ENCODE data around the gene ARHGAP5.

Gene ARHGAP5, protein sequence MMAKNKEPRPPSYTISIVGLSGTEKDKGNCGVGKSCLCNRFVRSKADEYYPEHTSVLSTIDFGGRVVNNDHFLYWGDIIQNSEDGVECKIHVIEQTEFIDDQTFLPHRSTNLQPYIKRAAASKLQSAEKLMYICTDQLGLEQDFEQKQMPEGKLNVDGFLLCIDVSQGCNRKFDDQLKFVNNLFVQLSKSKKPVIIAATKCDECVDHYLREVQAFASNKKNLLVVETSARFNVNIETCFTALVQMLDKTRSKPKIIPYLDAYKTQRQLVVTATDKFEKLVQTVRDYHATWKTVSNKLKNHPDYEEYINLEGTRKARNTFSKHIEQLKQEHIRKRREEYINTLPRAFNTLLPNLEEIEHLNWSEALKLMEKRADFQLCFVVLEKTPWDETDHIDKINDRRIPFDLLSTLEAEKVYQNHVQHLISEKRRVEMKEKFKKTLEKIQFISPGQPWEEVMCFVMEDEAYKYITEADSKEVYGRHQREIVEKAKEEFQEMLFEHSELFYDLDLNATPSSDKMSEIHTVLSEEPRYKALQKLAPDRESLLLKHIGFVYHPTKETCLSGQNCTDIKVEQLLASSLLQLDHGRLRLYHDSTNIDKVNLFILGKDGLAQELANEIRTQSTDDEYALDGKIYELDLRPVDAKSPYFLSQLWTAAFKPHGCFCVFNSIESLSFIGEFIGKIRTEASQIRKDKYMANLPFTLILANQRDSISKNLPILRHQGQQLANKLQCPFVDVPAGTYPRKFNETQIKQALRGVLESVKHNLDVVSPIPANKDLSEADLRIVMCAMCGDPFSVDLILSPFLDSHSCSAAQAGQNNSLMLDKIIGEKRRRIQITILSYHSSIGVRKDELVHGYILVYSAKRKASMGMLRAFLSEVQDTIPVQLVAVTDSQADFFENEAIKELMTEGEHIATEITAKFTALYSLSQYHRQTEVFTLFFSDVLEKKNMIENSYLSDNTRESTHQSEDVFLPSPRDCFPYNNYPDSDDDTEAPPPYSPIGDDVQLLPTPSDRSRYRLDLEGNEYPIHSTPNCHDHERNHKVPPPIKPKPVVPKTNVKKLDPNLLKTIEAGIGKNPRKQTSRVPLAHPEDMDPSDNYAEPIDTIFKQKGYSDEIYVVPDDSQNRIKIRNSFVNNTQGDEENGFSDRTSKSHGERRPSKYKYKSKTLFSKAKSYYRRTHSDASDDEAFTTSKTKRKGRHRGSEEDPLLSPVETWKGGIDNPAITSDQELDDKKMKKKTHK (N-terminal part only)

DNA sequence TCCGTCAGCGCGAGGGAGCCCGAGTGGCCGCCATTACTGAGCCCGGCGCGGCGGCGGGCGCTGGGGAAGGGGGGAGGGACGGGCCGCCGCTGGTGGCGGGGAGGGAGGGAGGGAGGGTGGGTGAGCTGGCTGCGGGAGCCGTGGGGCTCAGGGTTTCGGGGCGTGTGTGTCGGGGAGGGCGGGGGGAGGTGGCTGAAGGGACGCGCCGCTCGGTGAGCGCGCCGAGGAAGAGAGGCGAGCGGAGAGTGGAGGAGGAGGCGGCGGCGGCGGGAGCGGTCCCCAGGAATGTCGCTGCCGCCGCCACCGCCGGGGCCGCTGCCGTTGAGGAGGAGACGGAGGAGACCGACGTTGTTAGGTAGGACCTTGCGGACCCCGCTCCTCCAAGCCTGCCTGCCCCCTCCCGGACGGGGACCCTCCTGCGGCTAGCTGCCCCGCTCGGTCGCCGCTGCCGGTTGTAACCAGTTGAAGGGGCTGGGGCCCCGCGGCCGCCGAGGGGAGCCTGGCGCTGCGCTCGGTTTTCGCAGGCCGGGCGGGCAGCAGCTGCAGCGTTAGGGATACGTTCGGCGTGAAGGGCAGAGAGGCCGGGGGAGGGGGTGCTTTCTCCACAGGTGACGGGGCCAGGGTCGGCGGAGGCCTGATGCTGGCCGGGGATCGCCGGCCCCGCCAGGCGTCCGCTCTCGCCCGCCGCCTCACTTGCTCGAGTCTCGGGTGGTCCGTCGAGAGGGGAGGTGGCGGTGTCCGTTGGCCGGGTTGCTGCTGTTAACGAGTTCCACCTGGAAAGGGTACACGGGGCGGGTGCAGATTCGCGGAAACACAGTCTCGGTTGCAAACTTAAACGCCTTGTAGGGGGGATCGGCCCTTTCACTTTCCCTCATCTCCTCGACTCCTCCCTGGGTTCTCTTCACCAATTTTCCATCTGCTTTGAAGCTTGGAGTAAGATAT is at the start of gene ARHGAP5:
Gene ARHGAP5 (plus strand): TSS at position 224 of the 942 bp plus-strand sequence. CDS start 13,366 bp downstream, outside the sequence.
- peak; percentile 78 for DNase-seq

DNA sequence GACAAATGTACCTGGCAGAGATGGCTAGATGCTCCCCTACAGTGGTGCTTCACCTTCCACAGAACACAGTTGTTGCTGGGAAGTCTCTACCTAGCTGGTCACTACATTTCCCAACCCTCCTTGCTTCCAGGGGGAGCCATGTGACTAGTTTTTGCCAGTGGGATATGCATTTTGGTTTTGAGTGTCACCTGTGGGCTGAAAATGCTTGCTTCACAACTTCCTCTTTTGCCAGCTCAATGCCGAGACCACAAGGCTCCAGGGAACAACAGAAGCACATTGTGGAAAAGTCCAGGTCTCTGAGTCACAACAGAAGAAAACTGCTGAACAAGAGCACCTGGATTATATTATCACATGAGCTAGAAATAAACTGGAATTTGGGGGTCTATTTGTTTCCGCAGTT is 48.5 kb upstream of the ARHGAP5 start:
- DNase-seq: no peak

DNA sequence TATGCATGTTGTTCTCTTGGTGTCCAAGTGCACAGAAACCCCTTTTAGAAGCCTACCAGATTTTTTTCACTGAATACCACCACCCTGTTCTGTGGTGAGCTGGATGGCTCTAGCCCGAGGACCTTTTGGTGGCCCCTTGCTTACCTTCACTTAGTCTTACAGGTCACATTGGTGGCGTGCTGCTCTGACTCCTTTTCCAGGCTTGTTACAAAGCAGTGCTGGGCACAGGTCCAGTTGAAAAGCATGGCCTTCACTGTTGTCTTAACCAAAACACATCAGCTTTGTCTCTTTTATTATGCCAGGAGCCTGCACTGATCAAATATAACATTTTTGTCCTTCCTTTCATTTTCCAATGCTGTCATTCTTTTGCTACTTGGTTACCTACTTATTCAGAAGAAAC is 43.6 kb upstream of the ARHGAP5 start:
- DNase-seq: no peak

DNA sequence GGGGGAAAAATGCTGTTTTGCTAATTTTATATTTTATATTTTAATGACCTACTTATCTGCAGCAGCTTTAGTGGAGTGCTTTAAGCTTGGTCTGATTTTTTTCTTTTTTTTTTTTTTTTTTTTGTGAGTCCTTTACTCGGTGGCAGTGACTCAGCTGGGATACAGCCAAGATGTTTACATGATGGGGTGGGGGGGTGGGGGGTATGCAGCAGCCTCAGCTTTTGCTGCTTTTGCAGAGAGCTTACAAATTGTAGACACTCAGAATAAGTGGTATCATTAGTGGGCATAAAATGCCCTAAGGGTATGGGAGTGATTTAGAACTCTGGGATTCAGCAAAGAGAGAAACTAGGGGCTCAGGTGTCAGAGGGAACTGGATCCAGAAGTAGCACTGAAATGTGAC is 38.2 kb upstream of the ARHGAP5 start:
- no peak for DNase-seq

DNA sequence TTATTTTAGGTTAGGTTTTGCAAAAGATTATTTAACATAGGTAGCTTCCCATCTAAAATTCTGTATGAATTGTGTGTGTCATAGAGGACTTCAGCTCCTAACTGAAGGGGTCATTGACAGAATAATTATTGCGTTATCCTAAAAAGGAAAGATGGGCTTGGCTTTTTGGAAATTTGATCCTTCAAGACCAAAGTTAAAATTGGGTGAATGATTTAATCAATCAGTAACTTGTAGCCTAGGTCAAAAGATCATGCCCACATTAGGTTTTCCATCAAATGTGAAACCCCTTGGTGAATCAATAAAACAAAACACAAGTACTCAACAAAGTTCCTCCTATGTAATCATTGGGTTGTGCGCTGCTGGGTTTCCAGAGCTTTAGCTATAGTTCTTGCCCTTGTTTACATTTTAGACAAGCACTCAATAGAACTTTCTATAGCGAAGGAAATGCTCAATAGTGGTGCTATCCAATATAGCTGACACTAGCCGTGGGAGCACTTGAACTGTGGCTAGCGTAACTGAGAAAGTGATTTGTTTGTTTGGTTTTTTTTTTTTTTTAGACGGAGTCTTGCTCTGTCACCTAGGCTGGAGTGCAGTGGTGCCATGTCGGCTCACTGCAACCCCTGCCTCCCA is 37.6 kb upstream of the ARHGAP5 start:
- no peak for DNase-seq

DNA sequence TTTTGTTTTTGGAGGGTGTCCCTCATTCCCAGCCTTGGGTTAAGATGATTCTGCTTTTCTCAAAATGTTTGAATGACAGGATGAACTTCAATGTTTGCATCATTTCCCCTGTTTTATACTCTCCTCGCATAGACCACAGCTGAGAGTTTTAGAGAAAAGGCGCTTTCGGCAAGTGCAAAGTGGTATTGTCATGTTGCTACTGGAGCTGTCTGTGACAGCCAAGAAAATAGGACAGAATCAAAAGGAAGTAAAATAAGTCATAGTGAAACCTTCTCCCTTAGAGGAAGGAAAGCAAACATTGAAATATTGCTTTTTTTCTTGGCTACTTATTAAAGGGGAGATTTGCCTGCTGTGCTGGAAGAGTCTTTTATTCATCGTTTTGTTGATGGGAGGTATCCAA is 33.5 kb upstream of the ARHGAP5 start:
- no peak for DNase-seq

DNA sequence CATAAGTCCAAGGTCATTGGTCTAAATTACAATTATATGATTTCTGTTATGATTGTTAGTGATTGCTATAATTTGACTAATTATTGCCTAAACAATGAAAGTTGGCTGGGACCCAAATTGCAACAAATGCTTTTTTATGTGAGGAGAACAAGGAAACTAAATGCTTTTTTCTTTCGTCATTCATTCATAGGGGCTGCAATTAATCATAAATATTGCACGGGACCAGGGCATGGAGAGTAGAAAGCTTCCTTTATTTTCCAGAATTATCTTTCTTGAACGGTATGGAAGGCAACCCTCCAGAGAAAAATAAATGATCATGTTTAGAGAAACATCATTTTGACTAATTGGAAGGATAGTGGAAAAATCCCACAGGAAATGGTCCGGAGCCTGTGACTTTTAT is 32.6 kb upstream of the ARHGAP5 start:
- no peak for DNase-seq

DNA sequence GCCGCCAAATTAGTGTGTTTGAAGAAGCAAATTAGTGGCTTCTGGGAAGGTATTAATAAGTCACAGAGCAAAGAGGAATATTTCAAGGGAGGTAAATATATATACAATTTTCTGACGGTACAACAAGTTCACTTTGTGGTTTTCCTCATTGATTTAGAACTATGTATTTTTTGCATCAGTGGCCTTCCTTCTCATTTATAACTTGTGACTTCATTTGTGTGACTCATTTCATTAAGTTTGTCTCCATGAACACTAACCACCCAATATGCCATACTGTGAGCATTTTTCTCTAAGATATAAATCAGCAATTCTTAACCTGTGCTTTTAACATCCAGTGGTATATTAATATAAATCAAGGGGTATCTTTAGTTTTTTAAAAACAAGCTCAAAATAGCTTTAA is 29.3 kb upstream of the ARHGAP5 start:
- no peak for DNase-seq

DNA sequence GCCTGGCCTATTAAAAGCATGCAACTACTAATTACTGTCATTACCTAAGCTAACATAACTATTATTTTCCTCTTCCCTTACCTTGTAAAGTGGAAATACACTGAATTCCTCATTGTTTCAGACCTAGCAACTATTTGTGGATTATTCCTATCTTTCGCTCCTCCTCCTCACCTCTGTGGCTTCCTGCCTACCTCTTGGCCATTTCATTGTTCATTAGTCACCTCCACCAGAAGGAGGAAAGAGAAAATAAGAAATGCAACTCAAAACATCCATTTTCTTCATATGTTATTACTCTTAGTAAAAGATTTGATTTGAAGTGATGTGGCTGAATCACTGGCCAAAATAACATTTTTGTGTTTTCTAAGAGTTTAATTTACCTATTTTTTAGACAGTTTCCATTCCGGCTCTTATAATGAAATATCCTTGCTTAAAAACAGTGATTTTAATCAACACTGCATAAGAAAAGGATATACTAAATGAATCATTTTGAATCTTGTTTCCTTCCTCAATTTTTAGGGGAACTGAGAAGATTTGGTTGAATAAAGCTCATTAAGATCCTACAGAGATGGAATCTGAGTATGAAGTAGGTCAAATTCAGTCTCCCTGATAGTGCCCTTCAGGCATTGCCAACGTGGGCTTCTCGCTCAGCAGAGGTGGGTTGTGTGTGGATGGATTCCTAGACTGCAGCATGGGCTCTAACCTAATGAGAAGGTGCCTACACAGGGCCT is 27.6 kb upstream of the ARHGAP5 start:
- no peak for DNase-seq

DNA sequence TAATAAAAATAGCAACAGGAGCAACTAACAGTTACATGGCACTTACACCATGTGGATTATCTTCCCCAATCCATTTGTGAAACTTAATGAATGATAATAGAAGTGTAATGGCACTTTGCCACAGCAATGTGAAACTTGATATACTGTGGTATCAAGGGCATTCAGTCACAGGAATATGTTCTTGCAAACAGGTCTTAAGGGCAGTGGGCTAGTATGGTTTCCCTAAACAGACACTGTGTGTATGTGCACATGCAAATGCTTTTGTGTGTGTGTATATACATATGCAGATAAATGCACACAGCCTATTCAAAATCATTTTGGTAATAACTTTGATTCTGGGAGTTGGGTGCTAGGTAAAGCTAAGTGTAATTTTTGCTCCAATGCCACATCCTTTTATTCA is 26.2 kb upstream of the ARHGAP5 start:
- DNase-seq: no peak

DNA sequence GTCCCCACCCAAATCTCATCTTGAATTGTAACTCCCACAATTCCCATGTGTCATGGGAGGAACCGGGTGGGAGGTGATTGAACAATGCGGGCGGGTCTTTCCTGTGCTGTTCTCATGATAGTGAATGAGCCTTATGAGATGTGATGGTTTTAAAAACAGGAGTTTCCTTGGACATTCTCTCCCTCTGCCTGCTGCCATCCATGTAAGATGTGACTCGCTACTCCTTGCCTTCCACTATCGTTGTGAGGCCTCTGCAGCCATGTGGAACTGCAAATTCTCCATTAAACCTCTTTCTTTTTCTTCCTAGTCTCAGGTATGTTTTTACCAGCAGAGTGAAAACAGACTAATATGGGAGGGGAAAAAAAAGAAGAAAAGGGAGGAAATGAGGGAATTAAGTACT is 22.6 kb upstream of the ARHGAP5 start:
- no peak for DNase-seq

DNA sequence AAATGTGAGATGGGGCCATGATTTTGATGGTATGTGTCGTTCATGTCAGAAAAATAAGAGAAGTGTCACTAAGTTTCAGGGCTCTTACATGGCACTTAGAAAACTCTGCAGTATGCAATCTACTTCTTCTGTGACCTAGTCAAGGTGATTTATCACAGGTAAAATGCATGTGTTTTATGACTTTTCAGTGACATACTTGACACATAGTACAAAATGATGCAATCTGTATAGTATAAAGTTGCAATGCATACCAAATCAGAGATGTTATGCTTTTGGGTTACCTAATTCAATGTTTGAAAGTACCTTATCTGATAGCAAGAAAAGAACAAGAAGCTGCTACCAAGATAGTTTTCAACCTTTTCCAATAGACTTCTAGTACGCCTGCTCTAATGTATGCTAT is 21.9 kb upstream of the ARHGAP5 start:
- no peak for DNase-seq

DNA sequence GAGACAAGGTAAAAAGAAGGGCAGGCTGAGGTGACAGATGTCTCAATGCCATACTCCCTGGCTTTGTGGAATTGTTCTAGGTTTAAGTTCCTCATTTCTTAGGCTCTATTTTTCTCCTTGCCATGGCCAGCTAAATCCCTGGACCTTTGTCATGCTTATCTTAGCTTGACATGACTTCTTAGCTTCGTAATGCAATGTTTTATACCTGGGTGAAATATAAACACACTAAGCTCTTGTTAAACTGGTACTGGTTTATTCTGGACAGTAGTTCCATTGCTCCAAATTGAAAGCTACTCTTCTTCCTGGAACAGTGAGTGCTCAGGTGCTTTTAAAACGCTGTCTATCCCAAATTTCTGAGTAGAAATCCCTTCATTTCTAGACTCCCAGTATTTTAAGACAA is 17.4 kb upstream of the ARHGAP5 start:
- no peak for DNase-seq

DNA sequence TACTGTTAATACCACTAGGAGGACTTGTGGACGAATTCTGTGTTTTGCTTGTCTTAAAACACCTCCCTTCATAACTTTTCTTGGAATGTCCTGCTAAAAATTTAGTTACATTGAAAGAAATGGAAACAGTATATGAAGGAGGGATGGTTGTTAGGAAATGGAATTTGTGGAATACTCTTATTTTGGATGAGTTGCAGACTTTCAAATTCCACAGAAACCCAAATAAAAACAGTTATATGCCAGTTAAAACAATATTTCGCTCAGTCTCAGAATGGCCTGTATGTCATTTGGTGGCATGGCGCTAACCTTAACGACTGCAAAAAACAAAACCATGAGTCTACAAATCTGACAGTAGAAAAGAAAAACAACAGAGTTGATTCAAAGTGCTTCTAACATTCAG is 12.2 kb upstream of the ARHGAP5 start:
- no peak for DNase-seq

DNA sequence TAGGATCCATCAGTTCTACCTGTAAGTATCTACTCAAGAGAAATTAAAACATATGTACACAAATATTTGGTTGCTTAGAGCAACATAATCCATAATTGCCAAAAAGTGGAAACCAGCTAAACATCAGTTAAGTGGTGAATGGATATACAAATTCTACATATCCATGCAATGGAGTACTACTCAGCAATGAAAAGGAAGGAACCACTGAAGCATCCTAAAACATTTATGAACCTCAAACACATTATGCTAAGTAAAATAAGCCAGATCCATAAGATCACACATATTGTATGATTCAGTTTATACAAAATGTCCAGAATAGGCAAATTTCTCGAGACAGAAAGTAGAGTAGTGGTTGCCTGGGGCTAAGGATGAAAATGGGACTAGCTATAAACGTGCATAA is 8.4 kb upstream of the ARHGAP5 start:
- DNase-seq: no peak

DNA sequence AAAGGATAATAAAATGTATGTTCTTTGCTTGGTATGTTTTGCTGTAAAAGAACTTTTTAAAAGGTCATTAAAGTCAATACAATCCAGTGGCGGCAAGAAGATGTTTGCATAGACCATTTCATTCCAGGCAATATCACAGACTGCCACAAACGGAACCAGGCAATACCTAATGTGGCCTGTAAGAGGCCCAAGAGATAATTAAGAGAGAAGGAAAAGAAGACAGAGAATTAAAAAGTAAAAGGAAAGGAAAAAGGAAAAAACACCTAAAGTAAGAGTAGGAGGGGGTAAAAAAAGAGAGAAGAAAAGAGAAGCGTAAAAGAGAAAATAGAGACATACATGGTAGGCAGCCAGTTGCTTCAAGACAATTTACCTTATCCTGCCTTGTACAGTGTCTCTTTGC is 6.8 kb upstream of the ARHGAP5 start:
- no peak for DNase-seq

DNA sequence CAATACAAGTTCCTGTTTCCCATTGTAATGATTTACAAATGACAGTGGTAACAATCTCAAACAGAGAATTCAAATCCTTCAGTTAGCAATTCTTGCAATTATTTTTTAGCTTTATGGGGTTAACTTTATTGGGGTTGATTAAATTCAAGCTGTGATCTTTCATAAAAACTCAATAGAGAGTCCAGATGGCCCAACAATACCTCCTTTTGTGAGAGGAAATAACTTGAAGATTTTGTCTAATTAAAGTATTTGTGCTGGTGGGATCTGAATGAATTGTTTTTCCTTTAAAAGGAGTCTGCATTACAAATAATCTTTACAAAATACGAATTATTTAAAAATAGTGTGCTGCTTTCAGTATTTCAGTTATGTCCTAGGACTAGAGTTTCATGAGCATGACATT is 4.4 kb upstream of the ARHGAP5 start:
- no peak for DNase-seq

DNA sequence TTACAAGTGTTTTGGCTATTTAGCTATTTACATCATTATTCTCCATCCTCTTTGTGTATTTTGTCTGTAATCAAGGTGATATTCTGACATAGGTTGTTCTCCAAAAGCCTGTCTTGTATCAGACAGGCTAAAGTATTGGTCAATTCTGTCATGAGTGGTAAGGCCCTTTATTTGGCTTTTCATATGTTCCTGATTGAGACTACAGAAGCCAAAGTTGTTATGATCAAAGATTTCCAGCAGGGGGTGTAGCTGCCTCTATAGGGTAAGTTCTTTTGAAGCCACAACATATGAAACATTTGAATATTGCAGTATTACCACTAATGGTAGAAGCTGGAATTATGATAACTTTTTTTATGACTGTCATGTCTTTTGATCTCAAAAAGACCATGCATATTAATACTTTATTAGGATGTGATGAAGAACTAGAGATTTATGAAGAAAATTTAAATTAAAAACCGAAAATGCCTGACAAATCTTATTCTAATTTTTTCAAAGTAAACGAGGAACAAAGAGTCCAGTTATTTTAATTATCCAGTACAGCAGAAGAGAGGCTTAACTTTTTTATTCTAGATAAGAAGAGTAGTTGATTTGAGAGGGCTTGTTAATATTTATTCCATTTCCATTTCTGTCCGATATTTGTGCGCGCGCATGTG is 3.4 kb upstream of the ARHGAP5 start:
- peak; percentile 33 for DNase-seq

DNA sequence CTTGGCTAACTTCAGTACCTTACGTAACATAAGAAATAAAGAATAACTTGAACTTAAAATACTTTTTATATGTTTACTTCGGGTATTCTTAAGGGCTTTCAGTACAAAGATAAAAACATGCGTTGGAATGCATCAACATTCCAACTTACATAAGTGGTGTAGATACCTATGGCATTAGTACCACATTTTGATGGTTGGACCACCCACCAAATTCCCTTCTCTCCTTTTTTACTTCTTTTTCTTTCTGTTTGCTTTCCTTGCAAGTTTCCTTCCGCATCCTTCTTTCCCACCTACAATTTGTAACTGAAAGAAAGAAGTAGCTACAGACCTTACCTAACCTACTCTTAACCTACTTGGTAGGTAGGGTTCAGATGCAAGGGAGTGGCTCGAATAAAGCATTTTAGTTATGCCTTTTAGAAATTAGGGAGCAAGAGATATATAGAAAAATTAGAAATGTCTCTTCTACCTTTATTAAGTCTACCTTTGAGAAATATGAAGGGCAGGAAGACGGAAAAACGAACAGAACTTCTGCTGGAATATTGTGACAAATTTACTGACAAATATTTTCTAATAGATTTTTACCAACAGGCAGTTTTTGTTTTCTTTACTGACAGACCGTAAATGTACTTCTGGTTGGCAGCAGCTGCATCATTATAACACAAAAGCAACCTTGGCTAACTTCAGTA is 2.1 kb upstream of the ARHGAP5 start:
- no peak for DNase-seq
